GM12878 (cell line): ENCODE results near the gene PRAF2. TPM values are rescaled to one million over a fixed set of nuclear protein-coding genes. Genes with fewer than 3 reads are reported as not detected.

ENCODE experiments used
- ATAC-seq: fragments of 200-7000 bp; cut with Tn5 transposase; 3 replicates; pipeline ENCODE4 v1.9.1; 2020; ENCODE audit warnings: mild to moderate bottlenecking, moderate library complexity
- BruUV-seq: library from RNA; stranded (reverse); fragments of 400-500 nt; replicated peaks from 2 replicates; lab custom pipeline; 2021; lab: Mats Ljungman, UMichigan
- CTCF ChIA-PET: fragments of 300-600 bp; sonication (Branson Sonifier 250); formaldehyde crosslinking; extraction: SDS; loops from one replicate; lab custom pipeline; 2021; ENCODE audit warnings: inconsistent platforms; lab: Yijun Ruan, JAX
- POLR2A ChIA-PET: fragments of 350-600 bp; formaldehyde crosslinking; extraction: SDS; loops from one replicate; lab custom pipeline; 2021; ENCODE audit warnings: inconsistent platforms; lab: Charles Lee
- RAD21 ChIA-PET: fragments of 300-600 bp; sonication (Branson Sonifier 250); formaldehyde crosslinking; loops from one replicate; lab custom pipeline; 2023; ENCODE audit warnings: antibody characterized with exemption; ENCODE audit not compliant: unreplicated experiment; lab: Charles Lee
- SMC1A ChIA-PET: fragments of 300-600 bp; sonication (Branson Sonifier 250); formaldehyde crosslinking; loops from one replicate; lab custom pipeline; 2023; ENCODE audit not compliant: unreplicated experiment, uncharacterized antibody; lab: Charles Lee
- DNase-seq: peaks from one replicate; pipeline ENCODE4 v3.0.0-alpha.2; 2011; ENCODE audit warnings: low read depth, low spot score
- FAIRE-seq: peaks from 3 replicates; lab custom pipeline; 2011; peaks lifted over from hg19 to GRCh38; lab: Jason Lieb, UNC
- H2AFZ ChIP-seq: 2 replicates; pipeline ENCODE4 v1.6.0; 2011; ENCODE audit warnings: low read depth, low read length, control low read depth; ENCODE audit not compliant: control insufficient read depth
- H3K27ac ChIP-seq: 2 replicates; pipeline ENCODE4 v1.5.1; 2011; ENCODE audit warnings: control low read depth; ENCODE audit not compliant: control insufficient read depth, insufficient read depth
- H3K27me3 ChIP-seq, 2 experiments: replicated peaks in 1 of 2; 2 replicates each; pipeline versions ENCODE4 v1.6.0 to v1.6.1; 2011; ENCODE audit warnings: low read length in 1 of 2; ENCODE audit not compliant: control insufficient read depth in 2 of 2, insufficient read depth in 2 of 2
- H3K36me3 ChIP-seq, 2 experiments: 2 replicates each; pipeline ENCODE4 v1.5.1; 2011; ENCODE audit warnings: low read length in 1 of 2; ENCODE audit not compliant: control insufficient read depth in 2 of 2, insufficient read depth in 2 of 2
- H3K4me1 ChIP-seq: 2 replicates; pipeline ENCODE4 v1.6.1; 2011; ENCODE audit warnings: mild to moderate bottlenecking, low read length, moderate library complexity, mixed read lengths; ENCODE audit not compliant: control insufficient read depth, insufficient read depth
- H3K4me2 ChIP-seq: 2 replicates; pipeline ENCODE4 v1.6.0; 2011; ENCODE audit warnings: control low read depth; ENCODE audit not compliant: control insufficient read depth, insufficient read depth
- H3K4me3 ChIP-seq: fragments of 200-600 bp; sonication (generic); 2 replicates; pipeline ENCODE4 v1.5.1; 2016
- H3K79me2 ChIP-seq: 2 replicates; pipeline ENCODE4 v1.6.0; 2011; ENCODE audit warnings: low read length; ENCODE audit not compliant: control insufficient read depth, insufficient read depth
- H3K9ac ChIP-seq: 2 replicates; pipeline ENCODE4 v1.8.0; 2011; ENCODE audit warnings: low read length, control low read depth, mixed read lengths; ENCODE audit not compliant: control insufficient read depth, insufficient read depth
- H3K9me3 ChIP-seq: replicated peaks from 3 replicates; pipeline ENCODE4 v1.5.1; 2011; ENCODE audit warnings: mild to moderate bottlenecking, low read length; ENCODE audit not compliant: control insufficient read depth, insufficient read depth
- H4K20me1 ChIP-seq: 2 replicates; pipeline ENCODE4 v1.6.0; 2011; ENCODE audit not compliant: control insufficient read depth, insufficient read depth
- ATF7 ChIP-seq: fragments of 450-650 bp; IDR thresholded peaks from 2 replicates; pipeline ENCODE4 v1.6.1; 2016; ENCODE audit warnings: low read depth, mild to moderate bottlenecking
- CEBPZ ChIP-seq: fragments of 150-350 bp; IDR thresholded peaks from 2 replicates; pipeline ENCODE4 v1.6.1; 2016; ENCODE audit warnings: low read depth, low read length
- DPF2 ChIP-seq: fragments of 450-650 bp; IDR thresholded peaks from 2 replicates; pipeline ENCODE4 v1.6.1; 2017; ENCODE audit warnings: mild to moderate bottlenecking
- ESRRA ChIP-seq: IDR thresholded peaks from 2 replicates; pipeline ENCODE4 v1.6.1; 2012; ENCODE audit warnings: mild to moderate bottlenecking, low read length, improper control_type of control experiment
- MYB ChIP-seq: fragments of 150-350 bp; IDR thresholded peaks from 2 replicates; pipeline ENCODE4 v1.6.1; 2014; ENCODE audit warnings: mild to moderate bottlenecking, low read depth, low read length, borderline replicate concordance
- NFYA ChIP-seq: IDR thresholded peaks from 2 replicates; pipeline ENCODE4 v1.6.1; 2011; ENCODE audit warnings: low read depth, mild to moderate bottlenecking, low read length, improper control_type of control experiment, borderline replicate concordance
- PAX8 ChIP-seq: fragments of 450-650 bp; IDR thresholded peaks from 2 replicates; pipeline ENCODE4 v1.6.1; 2017; ENCODE audit warnings: mild to moderate bottlenecking, moderate library complexity
- USF2 ChIP-seq: IDR thresholded peaks from 2 replicates; pipeline ENCODE4 v1.6.1; 2011; ENCODE audit warnings: low read depth, low read length, improper control_type of control experiment, borderline replicate concordance
- ZBTB40 ChIP-seq: fragments of 450-650 bp; IDR thresholded peaks from 2 replicates; pipeline ENCODE4 v1.6.1; 2016; ENCODE audit warnings: mild to moderate bottlenecking, moderate library complexity, borderline replicate concordance
- ZNF274 ChIP-seq: IDR thresholded peaks from one replicate; pipeline ENCODE4 v1.8.0; 2011; ENCODE audit not compliant: insufficient read length, insufficient read depth
- ZNF622 ChIP-seq: fragments of 450-650 bp; IDR thresholded peaks from 2 replicates; pipeline ENCODE4 v1.6.1; 2017; ENCODE audit warnings: mild to moderate bottlenecking, inconsistent platforms
- WGBS: methylation state at CpG from one replicate; pipeline ENCODE4 v1.1.6; 2016; ENCODE audit warnings: low lambda C conversion rate; ENCODE audit not compliant: insufficient replicate concordance, insufficient coverage; ENCODE audit errors: missing lambda C conversion rate; 5-methylcytosine and 5-hydroxymethylcytosine counted together
- in situ Hi-C: fragments of 300-500 bp; cut with MboI; formaldehyde crosslinking; loops from 9 replicates; pipeline ENCODE4 v1.14.3; 2018; ENCODE audit warnings: mixed read lengths
- intact Hi-C: fragments of 100-400 bp; cut with micrococcal nuclease; formaldehyde crosslinking; loops from one replicate; pipeline ENCODE4 v1.14.2; 2022; ENCODE audit not compliant: unreplicated experiment
- polyA plus RNA-seq, 11 experiments: library from polyadenylated mRNA; depleted of rRNA in 4 of 11; unstranded in 6 of 11; stranded (reverse) in 5 of 11; fragments of >200 nt; fragmentation: Nextera tagmentation in 4 of 11; fragmentation: Illumina TruSeq in 1 of 11; extraction: Ambion mirVana in 4 of 11; extraction: Trizol in 1 of 11; gene quantifications; 1 replicate in 1 of 11; 2 replicates in 10 of 11; pipeline versions ENCODE4 v1.2.1 to v1.2.3, GENCODE V29; 2011 to 2016; ENCODE audit warnings: inconsistent platforms in 2 of 11, missing spikeins in 2 of 11, low read depth in 1 of 11
- total RNA-seq, 4 experiments: library from RNA; depleted of rRNA in 3 of 4; stranded (reverse); fragments of >200 nt in 3 of 4; fragmentation: Illumina TruSeq in 1 of 4; extraction: Trizol in 1 of 4; gene quantifications; 2 replicates each; pipeline versions ENCODE4 v1.2.1 to v1.2.3, GENCODE V29; 2013 to 2021
- TF ChIP-seq, protein P1 (sequence below): fragments of 450-650 bp; IDR thresholded peaks from 2 replicates; pipeline ENCODE4 v1.6.1; 2016; ENCODE audit warnings: mild to moderate bottlenecking

Gene PRAF2
- total and polyA plus RNA-seq, 10 of the 15 experiments (the other 5 are each of a cell fraction or from before 2014, with no cell fraction given): 0.80 to 16.7 (median 7.0) TPM

- H2AFZ ChIP-seq: peak within 1 kb of the TSS; percentile 59
- peak within 1 kb of the TSS; percentile 88 for H3K9ac ChIP-seq
- peaks cover 0 to under 1% of the 10 kb centered on the region in 2 experiments; a peak in 2 of 4 replicates for H3K36me3 ChIP-seq
- ChIA-PET RAD21 (interaction anchor here (0.7 to 3.0 kb wide), 9 partner anchors 37 to 469 kb away, joined by 3 to 17 read pairs (median 3); partner anchors contain the start of genes OTUD5, PQBP1, RBM3 and TIMM17B), POLR2A (interaction anchor here (0.5 to 2.8 kb wide), 17 partner anchors 8 to 1107 kb away, joined by 3 to 23 read pairs (median 4); partner anchors contain the start of genes GRIPAP1, OTUD5, PRICKLE3 and TIMM17B), SMC1A (interaction anchor here (0.7 to 1.4 kb wide), 5 partner anchors 22 to 395 kb away, joined by 3 to 8 read pairs (median 4); partner anchors contain the start of gene KCND1), CTCF (interaction anchor here (0.6 to 1.8 kb wide), 12 partner anchors 71 to 538 kb away, joined by 3 to 16 read pairs (median 4); partner anchors contain the start of genes HDAC6, KCND1 and OTUD5)
- in situ Hi-C loops: loop anchor here (5.0 kb wide), 1 partner anchor 76 kb away; no protein-coding TSS in a partner anchor
- peak; percentile 95 for DNase-seq
- no TSS peak for BruUV-seq
- no peaks in the 10 kb centered on the region for H3K9me3 ChIP-seq
- peak within 1 kb of the TSS; percentile 89 for H3K4me2 ChIP-seq
- H3K27ac ChIP-seq: peak within 1 kb of the TSS; percentile 89
- peak within 1 kb of the TSS; percentile 71 for H3K4me3 ChIP-seq
- intact Hi-C loops: loop anchor here (1.0 to 5.0 kb wide), 7 partner anchors 41 to 411 kb away; partner anchors contain the start of genes GRIPAP1, HDAC6, PIM2 and PQBP1
- 31% methylated on average over 45 of the region's 67 CpGs for WGBS
- H3K4me1 ChIP-seq: peaks cover 5% of the 10 kb centered on the region; the same call in 1 of the 2 replicates
- H3K27me3 ChIP-seq: no peaks in the 10 kb centered on the region
- ATAC-seq: peak; percentile 94
- peaks cover 29% of the 10 kb centered on the region for H3K79me2 ChIP-seq
- peak; percentile 95 for FAIRE-seq
- no peaks in the 10 kb centered on the region for H4K20me1 ChIP-seq
- TF ChIP-seq, protein P1, sequence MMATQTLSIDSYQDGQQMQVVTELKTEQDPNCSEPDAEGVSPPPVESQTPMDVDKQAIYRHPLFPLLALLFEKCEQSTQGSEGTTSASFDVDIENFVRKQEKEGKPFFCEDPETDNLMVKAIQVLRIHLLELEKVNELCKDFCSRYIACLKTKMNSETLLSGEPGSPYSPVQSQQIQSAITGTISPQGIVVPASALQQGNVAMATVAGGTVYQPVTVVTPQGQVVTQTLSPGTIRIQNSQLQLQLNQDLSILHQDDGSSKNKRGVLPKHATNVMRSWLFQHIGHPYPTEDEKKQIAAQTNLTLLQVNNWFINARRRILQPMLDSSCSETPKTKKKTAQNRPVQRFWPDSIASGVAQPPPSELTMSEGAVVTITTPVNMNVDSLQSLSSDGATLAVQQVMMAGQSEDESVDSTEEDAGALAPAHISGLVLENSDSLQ: peak; percentile 84
- TF ChIP-seq ZBTB40 (no peak; the same call in 1 of the 2 replicates), DPF2 (no peak), ZNF274 (no peak), NFYA (no peak), USF2 (no peak), MYB (no peak), ATF7 (peak; percentile 53; the same call in 1 of the 2 replicates), ZNF622 (no peak), PAX8 (no peak), ESRRA (no peak), CEBPZ (no peak)
Observed at GRCh38 chrX:49043220-49043986, 30.4 kb downstream of the PRAF2 start, which contains the start of gene TFE3. Gene TFE3, minus strand, starts transcription at chrX:49043357. Its CDS starts 131 bp downstream, at chrX:49043226.
